ENCODE measurements around the gene LPP.

DNA sequence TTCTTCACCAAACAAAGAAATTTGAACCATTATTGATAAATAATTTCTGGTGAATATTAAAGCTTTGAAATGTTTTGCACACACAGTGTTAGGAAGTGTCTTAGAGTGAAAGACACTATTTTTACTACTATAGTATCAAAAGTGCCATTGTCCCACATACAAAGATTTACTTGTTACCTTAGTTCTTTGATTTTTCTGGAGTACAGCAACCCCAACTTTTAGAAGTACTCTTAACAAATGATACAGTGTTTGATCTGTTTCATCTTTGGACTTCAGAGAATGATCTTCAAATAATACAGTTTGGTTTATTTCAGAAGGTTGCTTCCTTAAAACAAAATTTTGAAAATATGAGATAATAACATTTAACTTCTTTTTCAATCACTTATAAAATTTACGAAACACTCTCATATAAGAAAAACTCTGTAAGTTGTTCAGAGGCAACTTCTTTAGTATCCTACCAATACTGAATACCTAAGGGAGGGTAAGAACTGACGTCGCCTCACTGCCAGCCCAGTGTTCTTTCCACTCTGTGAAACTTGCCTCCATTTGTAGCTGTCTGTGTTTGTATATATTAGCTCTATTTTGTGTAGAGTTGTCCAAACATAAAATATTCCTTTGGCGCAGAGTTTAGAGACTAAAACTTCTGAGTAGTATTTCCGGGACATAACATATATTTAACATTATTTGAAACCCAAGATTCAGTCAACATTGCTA lies 464.2 kb downstream of the LPP start:
- no peak for TF ChIP-seq RFX5 (IDR thresholded peaks at IDR 0.05; ENCODE audit: low read depth, low read length)
- no peak for TF ChIP-seq POLR2A (IDR thresholded peaks at IDR 0.05; ENCODE audit: insufficient read depth in 1 of 2, low read depth in 2 of 2, low read length in 2 of 2)
